NCI-H748 (cell line): ENCODE results near the gene RDH13.
"Not testable (repeated sequence)": the region's sequence is repeated elsewhere in the genome, so short reads cannot be mapped to it uniquely, and the experiment has no call there.

Experiments used
- DNase-seq: peaks from one replicate; lab custom pipeline; 2025; ENCODE audit not compliant: unreplicated experiment; lab: John Stamatoyannopoulos, UW

The RDH13 gene

GRCh38 chr19:55062735-55063491, at the start of gene RDH13:
Gene RDH13 (minus strand): TSS chr19:55063148. CDS start chr19:55063032, 116 bp downstream.
- DNase-seq: peak; percentile 93

- DNase-seq: no peak
Observed at GRCh38 chr19:55112246-55112776, 49.4 kb upstream of the RDH13 start.

GRCh38 chr19:55111238-55111831, 48.4 kb upstream of the RDH13 start:
- no peak for DNase-seq

- DNase-seq: no peak
Observed at GRCh38 chr19:55109527-55110291, 46.8 kb upstream of the RDH13 start.

GRCh38 chr19:55107252-55107651, 44.3 kb upstream of the RDH13 start:
- not testable (repeated sequence) for DNase-seq

GRCh38 chr19:55106591-55106990, 43.6 kb upstream of the RDH13 start:
- no peak for DNase-seq

GRCh38 chr19:55105237-55105636, 42.3 kb upstream of the RDH13 start:
- DNase-seq: no peak

- no peak for DNase-seq
Observed at GRCh38 chr19:55103190-55103589, 40.2 kb upstream of the RDH13 start.

GRCh38 chr19:55101261-55101660, 38.3 kb upstream of the RDH13 start:
- DNase-seq: no peak

GRCh38 chr19:55099557-55100506, 36.9 kb upstream of the RDH13 start:
- no peak for DNase-seq

- no peak for DNase-seq
Observed at GRCh38 chr19:55098716-55099556, 36.0 kb upstream of the RDH13 start.

- no peak for DNase-seq
Observed at GRCh38 chr19:55097864-55098715, 35.1 kb upstream of the RDH13 start.

GRCh38 chr19:55096061-55096701, 33.2 kb upstream of the RDH13 start:
- DNase-seq: no peak

- DNase-seq: no peak
Observed at GRCh38 chr19:55095260-55096060, 32.5 kb upstream of the RDH13 start.

- no peak for DNase-seq
Observed at GRCh38 chr19:55094456-55095259, 31.7 kb upstream of the RDH13 start.

- DNase-seq: no peak
Observed at GRCh38 chr19:55092423-55093318, 29.7 kb upstream of the RDH13 start.
